A549 treated with AZD2906 at 1 μM for 4 hours (cell line): ENCODE data around the gene ZDHHC20. TPM values are rescaled to one million over a fixed set of nuclear protein-coding genes. Genes with fewer than 3 reads are reported as not detected.

Experiments used
- total RNA-seq: library from RNA; stranded (reverse); fragments of 200-300 nt; extraction: Qiagen RNA extraction; gene quantifications from 5 replicates; pipeline ENCODE4 v1.2.3, GENCODE V29; 2022

ZDHHC20 gene, protein sequence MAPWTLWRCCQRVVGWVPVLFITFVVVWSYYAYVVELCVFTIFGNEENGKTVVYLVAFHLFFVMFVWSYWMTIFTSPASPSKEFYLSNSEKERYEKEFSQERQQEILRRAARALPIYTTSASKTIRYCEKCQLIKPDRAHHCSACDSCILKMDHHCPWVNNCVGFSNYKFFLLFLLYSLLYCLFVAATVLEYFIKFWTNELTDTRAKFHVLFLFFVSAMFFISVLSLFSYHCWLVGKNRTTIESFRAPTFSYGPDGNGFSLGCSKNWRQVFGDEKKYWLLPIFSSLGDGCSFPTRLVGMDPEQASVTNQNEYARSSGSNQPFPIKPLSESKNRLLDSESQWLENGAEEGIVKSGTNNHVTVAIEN
- 13.8 to 20.1 TPM (median 16.8 TPM) in 5 replicates for total RNA-seq

DNA sequence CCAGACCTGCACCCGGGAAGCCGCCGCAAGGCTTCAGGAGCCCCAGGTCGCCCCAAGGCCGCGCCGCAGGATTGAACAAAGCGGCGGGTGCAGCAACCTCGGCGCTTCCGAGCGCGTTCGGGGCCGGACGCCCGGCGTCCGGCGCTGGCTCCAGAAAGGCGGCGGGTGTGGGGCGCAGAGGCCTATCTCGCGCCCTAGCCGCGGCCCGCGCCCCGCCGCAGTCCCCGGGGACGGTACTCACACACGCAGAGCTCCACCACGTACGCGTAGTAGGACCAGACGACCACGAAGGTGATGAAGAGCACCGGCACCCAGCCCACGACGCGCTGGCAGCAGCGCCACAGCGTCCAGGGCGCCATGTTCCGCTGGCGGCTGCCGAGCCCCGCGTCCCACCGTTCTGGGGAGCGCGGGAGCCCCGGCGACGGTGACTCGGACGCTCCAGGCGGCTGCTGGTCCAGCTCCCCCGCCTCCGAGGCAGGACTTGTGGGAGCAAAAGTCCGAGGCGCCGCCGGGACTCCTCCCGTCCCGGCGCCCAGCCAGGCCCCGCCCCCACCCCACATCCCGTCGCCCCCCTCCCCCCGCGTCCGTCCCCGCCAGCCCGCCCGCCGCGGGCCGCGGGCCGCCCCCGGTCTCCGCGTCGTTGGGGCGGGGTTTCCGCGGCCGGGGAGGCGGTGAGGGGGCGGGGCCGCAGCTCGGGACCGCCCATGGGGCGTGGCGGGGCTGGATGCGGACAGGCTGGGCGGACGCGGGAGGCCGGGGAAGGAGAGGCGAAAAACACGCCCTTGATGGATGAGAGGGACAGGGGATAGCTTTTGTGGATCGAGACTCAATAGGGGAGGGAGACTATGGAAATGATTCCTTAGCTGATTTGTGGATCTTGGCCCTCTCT lies at the start of gene ZDHHC20:
ZDHHC20 (minus strand) TSS at position 491 of the 889 bp plus-strand sequence; CDS start at position 359, 132 bp downstream.

Other genes starting within 250 kb of the ZDHHC20 start
- gene MICU2, start 144.9 kb upstream of the ZDHHC20 start, total RNA-seq: 14.5 to 18.2 TPM (median 15.6 TPM) in 5 replicates
- not detected in 5 replicates for gene FGF9, start 211.8 kb upstream of the ZDHHC20 start, total RNA-seq